HG02885 (cell line): ENCODE data around the gene GRID1.

Experiments
- ATAC-seq: cut with Tn5 transposase; IDR thresholded peaks from one replicate; pipeline ENCODE4 v1.9.1; 2021; ENCODE audit warnings: mild to moderate bottlenecking; ENCODE audit not compliant: unreplicated experiment, poor library complexity

GRID1 gene

GRCh38 chr10:86299562-86299961, 67.0 kb downstream of the GRID1 start:
- no peak for ATAC-seq

GRCh38 chr10:86298501-86299001, 68.0 kb downstream of the GRID1 start:
- no peak for ATAC-seq

GRCh38 chr10:86295791-86296190, 70.8 kb downstream of the GRID1 start:
- no peak for ATAC-seq

- no peak for ATAC-seq
Observed at GRCh38 chr10:86295351-86295750, 71.2 kb downstream of the GRID1 start.

GRCh38 chr10:86294346-86295265, 72.0 kb downstream of the GRID1 start:
- no peak for ATAC-seq

GRCh38 chr10:86293396-86293791, 73.2 kb downstream of the GRID1 start:
- no peak for ATAC-seq

GRCh38 chr10:86292462-86293395, 73.9 kb downstream of the GRID1 start:
- ATAC-seq: no peak

- ATAC-seq: no peak
Observed at GRCh38 chr10:86291616-86292340, 74.8 kb downstream of the GRID1 start.

- no peak for ATAC-seq
Observed at GRCh38 chr10:86290933-86291615, 75.5 kb downstream of the GRID1 start.

- no peak for ATAC-seq
Observed at GRCh38 chr10:86289577-86289868, 77.1 kb downstream of the GRID1 start.

- no peak for ATAC-seq
Observed at GRCh38 chr10:86288695-86289576, 77.7 kb downstream of the GRID1 start.

- no peak for ATAC-seq
Observed at GRCh38 chr10:86287966-86288579, 78.5 kb downstream of the GRID1 start.

GRCh38 chr10:86287110-86287793, 79.3 kb downstream of the GRID1 start:
- ATAC-seq: no peak

- no peak for ATAC-seq
Observed at GRCh38 chr10:86286236-86287109, 80.1 kb downstream of the GRID1 start.

- no peak for ATAC-seq
Observed at GRCh38 chr10:86285136-86285790, 81.3 kb downstream of the GRID1 start.

- no peak for ATAC-seq
Observed at GRCh38 chr10:86284355-86285105, 82.1 kb downstream of the GRID1 start.
